Effector memory CD8-positive, alpha-beta T cell (primary cell): Measurements from ENCODE around the gene ESYT3.

Experiments
- ATAC-seq: fragments of 150-1000 bp; cut with Tn5 transposase; replicated peaks from 2 replicates; pipeline ENCODE4 v1.10.0; 2021; ENCODE audit warnings: mild to moderate bottlenecking, moderate library complexity
- DNase-seq, 3 experiments: peaks; one replicate each; pipeline ENCODE4 v3.0.0; 2021
- H3K27ac Mint-ChIP-seq, 2 donors: one replicate each; pipeline ENCODE4 v1.8.0; 2022; ENCODE audit warnings: mild to moderate bottlenecking in 2 of 2, mixed read lengths in 2 of 2, moderate library complexity in 2 of 2
- H3K27me3 Mint-ChIP-seq, 2 donors: one replicate each; pipeline ENCODE4 v1.8.0; 2022; ENCODE audit warnings: mixed read lengths in 2 of 2
- H3K36me3 Mint-ChIP-seq: one replicate; pipeline ENCODE4 v1.8.0; 2022; ENCODE audit warnings: mild to moderate bottlenecking, moderate library complexity, mixed read lengths; ENCODE audit not compliant: insufficient read depth
- H3K4me1 Mint-ChIP-seq, 2 donors: one replicate each; pipeline ENCODE4 v1.8.0; 2022; ENCODE audit warnings: low read depth in 2 of 2, mixed read lengths in 2 of 2
- H3K4me3 Mint-ChIP-seq, 2 donors: one replicate each; pipeline ENCODE4 v1.8.0; 2022; ENCODE audit warnings: mild to moderate bottlenecking in 2 of 2, mixed read lengths in 2 of 2, moderate library complexity in 2 of 2
- H3K9me3 Mint-ChIP-seq, 2 donors: one replicate each; pipeline ENCODE4 v1.8.0; 2022; ENCODE audit warnings: mixed read lengths in 2 of 2
- total RNA-seq, 9 experiments: gene quantifications; one replicate each; lab custom pipeline; 2026; lab: John Stamatoyannopoulos, UW

The ESYT3 gene, protein sequence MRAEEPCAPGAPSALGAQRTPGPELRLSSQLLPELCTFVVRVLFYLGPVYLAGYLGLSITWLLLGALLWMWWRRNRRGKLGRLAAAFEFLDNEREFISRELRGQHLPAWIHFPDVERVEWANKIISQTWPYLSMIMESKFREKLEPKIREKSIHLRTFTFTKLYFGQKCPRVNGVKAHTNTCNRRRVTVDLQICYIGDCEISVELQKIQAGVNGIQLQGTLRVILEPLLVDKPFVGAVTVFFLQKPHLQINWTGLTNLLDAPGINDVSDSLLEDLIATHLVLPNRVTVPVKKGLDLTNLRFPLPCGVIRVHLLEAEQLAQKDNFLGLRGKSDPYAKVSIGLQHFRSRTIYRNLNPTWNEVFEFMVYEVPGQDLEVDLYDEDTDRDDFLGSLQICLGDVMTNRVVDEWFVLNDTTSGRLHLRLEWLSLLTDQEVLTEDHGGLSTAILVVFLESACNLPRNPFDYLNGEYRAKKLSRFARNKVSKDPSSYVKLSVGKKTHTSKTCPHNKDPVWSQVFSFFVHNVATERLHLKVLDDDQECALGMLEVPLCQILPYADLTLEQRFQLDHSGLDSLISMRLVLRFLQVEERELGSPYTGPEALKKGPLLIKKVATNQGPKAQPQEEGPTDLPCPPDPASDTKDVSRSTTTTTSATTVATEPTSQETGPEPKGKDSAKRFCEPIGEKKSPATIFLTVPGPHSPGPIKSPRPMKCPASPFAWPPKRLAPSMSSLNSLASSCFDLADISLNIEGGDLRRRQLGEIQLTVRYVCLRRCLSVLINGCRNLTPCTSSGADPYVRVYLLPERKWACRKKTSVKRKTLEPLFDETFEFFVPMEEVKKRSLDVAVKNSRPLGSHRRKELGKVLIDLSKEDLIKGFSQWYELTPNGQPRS
- 0 to 0.50 (median 0.06) reads per million in 9 experiments for total RNA-seq

DNA sequence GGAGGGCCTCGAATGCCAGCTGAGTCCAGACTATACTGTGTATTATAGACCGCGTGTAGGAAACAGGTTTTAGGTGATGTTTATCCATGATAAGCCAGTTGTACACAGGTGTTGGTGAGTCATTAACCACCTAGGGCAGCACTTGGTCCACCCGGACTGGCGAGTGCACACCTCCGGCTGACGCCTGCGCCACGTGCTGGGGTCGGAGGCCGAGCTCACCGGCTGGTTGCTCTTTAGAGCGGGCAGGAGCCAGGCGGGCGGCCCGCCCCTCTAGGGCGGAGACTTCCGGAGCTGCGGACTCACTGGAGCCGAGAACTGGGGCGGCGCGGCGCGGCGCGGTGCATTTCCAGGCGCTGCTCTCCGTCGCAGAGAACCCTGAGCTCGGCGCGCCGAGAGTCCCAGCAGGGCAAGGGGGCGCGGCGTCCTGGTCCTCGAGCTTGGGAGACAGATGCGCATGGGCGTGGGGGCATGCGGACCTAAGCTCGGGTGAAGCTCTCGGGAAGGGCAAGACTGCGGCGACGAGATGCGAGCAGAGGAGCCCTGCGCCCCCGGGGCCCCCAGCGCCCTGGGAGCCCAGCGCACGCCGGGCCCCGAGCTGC is at the start of gene ESYT3:
TSS of gene ESYT3 (plus strand) at position 341 of the 599 bp plus-strand sequence. CDS start at position 524, 183 bp downstream.
- peak; percentile 73 for ATAC-seq
- Mint-ChIP-seq H3K36me3 (no peaks in the 10 kb centered on the region), H3K27me3 (peaks cover 57 to 73% of the 10 kb centered on the region in 2 donors), H3K4me3 (peak within 1 kb of the TSS; percentile 65 to 77), H3K9me3 (no peaks in the 10 kb centered on the region), H3K27ac (no peak within 1 kb of the TSS), H3K4me1 (peaks cover 5 to 8% of the 10 kb centered on the region in 2 donors)
- DNase-seq: peak in 2 of 3 experiments; percentile 4 to 5

DNA sequence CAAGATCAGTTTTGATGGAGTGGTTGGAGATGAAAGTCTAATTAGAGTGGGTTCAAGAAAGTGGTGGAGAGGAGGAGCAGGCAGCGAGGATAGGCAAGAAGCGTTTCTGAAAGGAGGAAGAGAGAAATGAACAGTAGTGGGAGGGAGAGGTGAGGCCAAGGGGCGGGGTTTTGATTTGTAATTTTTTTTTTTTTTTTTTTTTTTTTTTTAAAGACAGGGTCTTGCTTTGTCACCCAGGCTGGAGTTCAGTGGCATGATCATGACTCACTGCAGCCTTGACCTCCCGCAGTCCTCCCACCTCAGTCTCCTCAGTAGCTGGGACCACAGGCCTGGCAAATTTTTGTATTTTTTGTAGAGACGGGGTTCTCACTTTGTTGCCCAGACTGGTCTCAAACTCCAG is 49.4 kb upstream of the ESYT3 start:
- Mint-ChIP-seq H3K27me3 (peaks cover 25 to 36% of the 10 kb centered on the region in 2 donors), H3K4me3 (no peak overlapping the region), H3K36me3 (no peaks in the 10 kb centered on the region), H3K9me3 (no peaks in the 10 kb centered on the region), H3K27ac (no peak overlapping the region), H3K4me1 (no peaks in the 10 kb centered on the region)
- DNase-seq (no peak), ATAC-seq (no peak)

DNA sequence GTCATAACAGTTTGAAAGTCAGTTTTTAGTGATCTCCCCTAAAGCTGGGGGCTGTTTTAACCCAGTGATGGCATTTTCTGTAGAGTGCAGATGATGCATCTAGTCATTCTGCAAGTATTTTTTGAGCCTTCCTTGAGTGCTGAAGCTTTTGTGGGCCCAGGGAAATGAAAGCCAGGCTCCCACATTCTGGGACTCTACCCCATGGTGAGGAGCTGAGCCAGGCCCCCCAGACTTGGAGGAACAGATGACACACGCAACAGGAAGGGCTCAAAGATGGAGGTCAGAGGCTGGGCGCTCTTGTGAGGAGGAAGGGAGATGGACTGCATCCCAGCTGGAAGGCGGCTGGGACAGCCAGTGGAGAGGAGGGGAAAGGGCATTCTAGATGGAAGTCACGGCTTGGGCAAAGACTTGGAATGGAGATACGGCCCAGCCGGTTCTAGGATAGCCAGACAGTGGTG is 45.2 kb upstream of the ESYT3 start:
- DNase-seq (no peak), ATAC-seq (no peak)
- H3K4me1 Mint-ChIP-seq: no peaks in the 10 kb centered on the region
- no peaks in the 10 kb centered on the region for H3K36me3 Mint-ChIP-seq
- no peak overlapping the region for H3K4me3 Mint-ChIP-seq
- H3K27me3 Mint-ChIP-seq: peaks cover 14 to 35% of the 10 kb centered on the region in 2 donors
- no peak overlapping the region for H3K27ac Mint-ChIP-seq
- no peaks in the 10 kb centered on the region for H3K9me3 Mint-ChIP-seq

DNA sequence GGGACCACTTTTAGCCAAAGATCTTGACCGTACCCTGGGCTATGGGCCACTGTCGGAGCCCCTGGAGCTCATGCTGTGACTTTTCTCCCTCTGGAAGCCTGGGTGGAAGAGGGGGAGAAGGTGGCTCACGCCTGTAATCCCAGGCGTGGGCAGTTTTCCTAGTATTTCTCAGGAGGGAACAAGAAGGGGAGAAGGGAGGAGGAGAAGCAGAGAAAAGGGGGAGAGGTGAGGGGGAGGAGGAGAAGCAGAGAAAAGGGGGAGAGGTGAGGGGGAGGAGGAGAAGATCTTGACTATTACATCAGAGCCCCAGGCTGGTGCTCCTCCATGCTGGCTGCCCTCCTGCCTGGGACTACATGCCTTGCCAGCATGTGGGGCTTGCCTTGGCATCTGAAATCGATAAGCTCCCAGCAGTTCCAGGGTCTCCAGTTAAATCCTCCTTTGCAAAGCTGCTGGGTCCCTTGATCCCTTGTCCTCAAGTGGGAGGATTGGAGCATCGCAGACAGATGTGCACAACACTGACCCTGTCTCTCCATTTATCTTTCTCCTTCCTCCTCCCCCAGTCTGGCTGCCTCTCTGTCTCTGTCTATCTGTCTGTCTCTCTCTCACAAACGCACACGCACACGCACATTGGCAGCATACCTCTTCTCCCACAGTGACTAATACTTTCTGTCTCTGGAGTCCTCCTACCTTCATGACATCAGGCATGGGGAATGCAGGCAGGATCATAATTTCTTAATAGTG is 44.4 kb upstream of the ESYT3 start:
- no peaks in the 10 kb centered on the region for H3K4me1 Mint-ChIP-seq
- no peak for DNase-seq

DNA sequence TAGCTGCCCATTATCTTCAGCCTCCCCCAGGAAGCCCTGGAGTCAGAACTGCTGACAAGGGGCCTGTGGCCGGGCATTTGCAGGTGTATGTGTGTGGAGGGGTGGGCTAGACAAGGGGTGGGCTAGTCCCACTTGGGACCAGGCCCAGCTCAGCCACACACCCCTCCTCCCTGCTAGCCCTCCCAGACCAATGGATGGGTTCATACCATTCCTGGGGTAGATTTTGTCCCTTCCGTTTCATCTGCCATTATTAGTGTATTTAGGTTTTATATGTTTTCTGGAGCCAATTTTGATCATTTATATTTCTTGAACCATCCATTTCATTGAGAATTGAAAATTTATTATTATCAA is 43.9 kb upstream of the ESYT3 start:
- H3K4me3 Mint-ChIP-seq: no peak overlapping the region
- no peaks in the 10 kb centered on the region for H3K36me3 Mint-ChIP-seq
- ATAC-seq (no peak), DNase-seq (no peak)
- no peak overlapping the region for H3K27ac Mint-ChIP-seq
- peaks cover 9 to 27% of the 10 kb centered on the region in 2 donors for H3K27me3 Mint-ChIP-seq
- H3K9me3 Mint-ChIP-seq: no peaks in the 10 kb centered on the region
- no peaks in the 10 kb centered on the region for H3K4me1 Mint-ChIP-seq

More for the DNA sequence above, 44.4 kb upstream of the ESYT3 start:
- H3K9me3 Mint-ChIP-seq: no peaks in the 10 kb centered on the region
- H3K27me3 Mint-ChIP-seq: peaks cover 6 to 26% of the 10 kb centered on the region in 2 donors
- H3K4me3 Mint-ChIP-seq: no peak overlapping the region
- H3K27ac Mint-ChIP-seq: no peak overlapping the region
- ATAC-seq: no peak
- no peaks in the 10 kb centered on the region for H3K36me3 Mint-ChIP-seq

DNA sequence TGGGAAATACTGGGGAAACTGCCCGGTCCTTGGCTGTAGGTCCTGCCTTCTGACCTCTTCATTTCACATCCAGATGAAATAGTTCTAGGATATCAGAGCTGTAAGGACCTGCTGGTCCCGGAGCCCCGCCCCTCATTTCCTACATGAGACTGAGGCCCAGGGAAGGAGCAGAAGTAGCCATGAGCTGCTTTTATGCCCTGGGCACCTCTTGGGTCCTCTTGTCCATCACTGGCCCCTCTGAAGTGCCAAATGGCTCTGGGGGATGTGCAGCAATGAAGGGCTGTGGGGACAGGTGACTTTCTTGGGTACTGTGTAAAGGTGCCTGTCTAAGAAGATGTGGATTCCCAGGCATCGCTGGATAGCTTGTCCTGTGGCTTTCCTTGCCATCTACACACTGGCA is 40.3 kb upstream of the ESYT3 start:
- DNase-seq: no peak
- Mint-ChIP-seq H3K4me3 (no peak overlapping the region), H3K27me3 (peaks cover 23 to 48% of the 10 kb centered on the region in 2 donors), H3K4me1 (no peaks in the 10 kb centered on the region), H3K9me3 (no peaks in the 10 kb centered on the region), H3K27ac (no peak overlapping the region), H3K36me3 (no peaks in the 10 kb centered on the region)
- no peak for ATAC-seq

DNA sequence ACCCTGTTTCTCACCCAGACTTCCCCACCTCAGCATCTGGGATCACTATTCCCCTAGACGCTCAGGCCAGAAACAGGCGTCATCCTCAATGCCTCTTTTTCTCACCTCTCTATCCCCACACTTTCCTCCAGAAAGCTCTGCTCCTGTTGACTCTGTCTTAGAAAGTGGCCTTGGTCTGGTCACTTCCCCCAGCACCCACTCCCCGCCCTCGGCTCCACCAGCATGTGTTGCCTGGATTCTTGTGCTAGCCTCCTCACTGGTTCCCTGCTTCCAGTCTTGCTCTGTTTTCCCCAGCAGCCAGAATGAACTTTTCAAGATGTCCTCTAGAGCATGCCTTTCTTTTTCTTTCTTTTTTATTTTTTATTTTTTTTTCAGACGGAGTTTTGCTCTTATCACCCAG is 39.7 kb upstream of the ESYT3 start:
- Mint-ChIP-seq H3K36me3 (no peaks in the 10 kb centered on the region), H3K27me3 (peaks cover 23 to 45% of the 10 kb centered on the region in 2 donors), H3K27ac (no peak overlapping the region), H3K4me1 (no peaks in the 10 kb centered on the region), H3K9me3 (no peaks in the 10 kb centered on the region), H3K4me3 (no peak overlapping the region)
- ATAC-seq: no peak
- no peak for DNase-seq

DNA sequence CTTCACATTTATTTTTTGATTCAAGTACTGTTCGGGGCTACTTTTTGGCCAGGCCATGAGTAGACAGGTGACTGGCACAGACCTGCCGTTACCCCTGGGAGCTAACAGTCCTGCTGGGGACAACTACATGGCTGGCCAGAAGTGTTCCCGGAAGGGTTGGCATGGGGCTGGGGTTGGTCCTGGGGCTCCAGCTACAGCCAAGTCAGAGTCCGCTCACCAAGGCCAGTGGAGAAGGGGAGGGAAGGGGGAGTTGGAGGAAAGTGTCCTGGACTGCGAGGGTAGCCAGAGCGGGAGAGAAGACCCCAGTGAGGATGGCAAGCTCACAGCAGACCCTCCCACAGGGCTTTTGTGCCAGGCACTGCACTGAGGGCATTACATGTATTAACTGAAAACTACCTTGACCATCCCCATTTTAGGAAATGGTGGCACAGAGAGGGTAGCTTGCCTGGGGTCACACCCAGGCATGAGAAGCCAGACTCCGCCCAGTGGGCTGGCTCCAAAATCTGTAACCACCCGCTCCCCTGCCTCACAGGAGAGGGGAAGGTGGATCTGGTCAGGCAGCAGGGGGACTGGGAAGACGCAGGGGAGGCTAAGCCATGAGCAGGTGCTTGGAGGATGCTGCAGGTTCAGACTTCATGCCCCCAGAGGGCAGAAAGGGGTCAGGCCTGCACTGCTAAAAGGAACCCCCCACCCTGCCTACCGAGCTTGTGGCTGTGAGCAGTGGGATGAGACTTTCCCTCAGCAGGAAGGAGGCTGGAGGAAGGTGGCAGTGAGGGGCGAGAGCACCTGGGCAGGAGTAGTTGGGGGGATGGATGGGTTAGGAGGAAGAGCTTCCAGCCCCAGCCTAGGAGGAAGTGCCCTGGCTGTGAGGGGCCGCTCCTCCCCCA is 38.3 kb upstream of the ESYT3 start:
- no peak overlapping the region for H3K4me3 Mint-ChIP-seq
- peaks cover 30 to 41% of the 10 kb centered on the region in 2 donors for H3K27me3 Mint-ChIP-seq
- H3K9me3 Mint-ChIP-seq: no peaks in the 10 kb centered on the region
- no peak for DNase-seq
- no peaks in the 10 kb centered on the region for H3K4me1 Mint-ChIP-seq
- no peak overlapping the region for H3K27ac Mint-ChIP-seq
- ATAC-seq: no peak
- no peaks in the 10 kb centered on the region for H3K36me3 Mint-ChIP-seq

DNA sequence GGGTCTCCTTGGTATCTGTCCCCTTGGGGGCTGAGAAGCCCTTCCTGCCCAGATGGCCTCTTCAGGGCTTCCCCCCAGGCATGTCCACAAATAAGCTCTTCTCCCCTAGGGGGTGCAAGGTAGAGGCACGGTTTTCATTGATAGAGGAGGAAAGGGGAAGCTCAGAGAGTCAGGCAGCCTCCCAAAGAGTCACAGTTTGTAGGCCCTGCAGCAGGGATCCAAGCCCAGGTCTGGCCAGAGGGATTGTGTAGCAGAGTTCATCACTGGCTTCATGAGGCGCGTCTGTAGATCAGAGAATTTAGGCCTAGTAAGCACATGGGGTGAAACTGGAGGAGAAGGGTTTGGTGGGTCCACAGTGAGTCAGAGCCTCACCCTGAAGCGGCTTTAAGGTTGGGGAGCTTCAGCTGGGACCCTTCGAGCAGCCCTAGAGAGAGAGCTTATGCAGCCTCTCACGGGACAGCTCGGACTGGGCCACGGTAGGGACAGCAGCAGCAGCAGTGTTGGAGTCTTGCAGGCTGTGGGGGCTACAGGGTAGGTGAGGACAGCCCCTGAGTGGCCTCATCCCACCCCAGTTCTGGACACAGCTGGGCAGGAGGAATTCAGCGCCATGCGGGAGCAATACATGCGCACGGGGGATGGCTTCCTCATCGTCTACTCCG is 37.5 kb upstream of the ESYT3 start:
- H3K27me3 Mint-ChIP-seq: peaks cover 33 to 45% of the 10 kb centered on the region in 2 donors
- H3K36me3 Mint-ChIP-seq: no peaks in the 10 kb centered on the region
- DNase-seq (no peak), ATAC-seq (no peak)
- H3K4me1 Mint-ChIP-seq: no peaks in the 10 kb centered on the region
- no peak overlapping the region for H3K4me3 Mint-ChIP-seq
- no peak overlapping the region for H3K27ac Mint-ChIP-seq
- no peaks in the 10 kb centered on the region for H3K9me3 Mint-ChIP-seq

DNA sequence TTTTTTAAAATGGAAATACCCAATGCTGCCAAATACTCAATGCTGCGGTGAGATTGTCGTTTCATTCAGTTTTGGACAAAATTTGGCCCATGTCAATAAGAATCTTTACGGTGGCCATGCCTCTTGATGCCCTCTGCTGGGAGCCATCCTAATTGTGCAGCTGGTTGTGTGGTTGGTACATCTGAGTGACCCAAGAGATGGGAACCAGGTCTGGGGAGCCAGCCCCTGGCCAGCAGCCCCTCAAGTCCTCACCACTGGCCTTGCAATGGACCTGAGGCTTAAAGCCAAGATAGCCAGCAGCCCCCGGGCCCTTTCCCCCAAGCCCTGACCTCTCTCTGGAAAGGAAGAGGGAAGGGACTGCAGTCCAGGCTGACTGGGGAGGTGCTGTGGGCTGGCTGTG is 36.4 kb upstream of the ESYT3 start:
- Mint-ChIP-seq H3K27ac (no peak overlapping the region), H3K4me1 (no peaks in the 10 kb centered on the region), H3K4me3 (no peak overlapping the region), H3K27me3 (peaks cover 33 to 51% of the 10 kb centered on the region in 2 donors), H3K36me3 (no peaks in the 10 kb centered on the region), H3K9me3 (no peaks in the 10 kb centered on the region)
- ATAC-seq (no peak), DNase-seq (no peak)

DNA sequence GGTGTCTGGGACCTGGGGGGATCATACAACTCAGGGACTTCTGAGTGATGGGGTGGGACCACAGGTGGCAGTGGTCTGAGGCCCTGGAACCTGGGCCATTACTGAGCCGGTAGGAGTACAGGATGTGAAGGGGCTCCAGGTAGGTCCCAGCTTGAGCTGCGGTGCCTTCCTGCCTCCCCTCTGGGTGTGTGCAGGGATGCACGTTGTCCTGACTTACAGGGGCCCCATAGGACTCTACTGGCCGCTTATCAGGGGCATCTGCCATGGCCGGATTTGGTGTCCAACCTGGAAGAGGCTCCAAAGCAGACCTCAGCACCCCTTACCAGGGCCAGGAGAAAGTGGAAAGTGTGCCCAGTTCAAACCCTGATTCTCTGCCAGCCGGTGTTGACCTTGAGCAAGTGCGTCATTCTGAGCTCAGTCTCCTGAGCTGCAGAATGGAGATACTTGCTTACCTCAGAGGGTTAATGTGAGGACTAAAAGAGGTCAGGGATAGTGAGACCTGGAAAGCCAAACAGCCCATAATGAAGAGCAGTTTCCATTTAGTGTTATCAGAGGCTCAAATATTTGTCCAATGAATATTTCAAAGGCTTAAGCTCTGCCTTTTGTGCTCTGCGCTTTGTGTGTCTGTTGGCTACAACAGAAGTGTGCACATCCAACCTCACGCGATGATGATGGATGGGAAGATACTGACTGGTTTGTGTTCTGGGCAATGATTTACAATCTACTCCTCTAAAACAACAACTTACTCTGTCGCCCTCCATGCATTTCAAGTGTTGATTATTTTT is 35.4 kb upstream of the ESYT3 start:
- ATAC-seq: no peak
- Mint-ChIP-seq H3K4me1 (no peaks in the 10 kb centered on the region), H3K9me3 (no peaks in the 10 kb centered on the region), H3K27me3 (peaks cover 33 to 55% of the 10 kb centered on the region in 2 donors), H3K27ac (no peak overlapping the region), H3K36me3 (no peaks in the 10 kb centered on the region), H3K4me3 (no peak overlapping the region)
- no peak for DNase-seq
